DMS79 (cell line): ENCODE measurements around the gene PGAP3.

ENCODE experiments used
- DNase-seq: peaks from one replicate; lab custom pipeline; 2025; lab: John Stamatoyannopoulos, UW

Gene PGAP3

DNA sequence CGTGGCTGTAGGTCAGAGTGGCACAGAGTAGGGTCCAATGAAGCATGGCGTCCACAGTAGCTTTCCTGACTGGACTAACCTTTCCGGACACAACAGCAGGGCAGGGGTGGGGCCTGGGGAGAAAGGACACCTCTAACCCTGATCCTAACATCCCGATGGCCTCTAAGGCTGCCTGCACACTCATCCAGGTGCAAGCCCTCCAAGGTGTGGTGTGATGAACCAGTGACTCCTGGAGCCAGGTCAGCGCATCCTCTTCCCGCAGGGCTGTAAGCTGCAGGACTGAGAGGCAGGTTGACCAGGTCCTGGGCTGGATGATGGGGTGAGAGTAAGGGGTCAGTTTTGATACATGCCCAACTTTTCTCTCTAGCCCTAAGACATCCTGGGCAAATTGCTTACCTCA, 8.9 kb upstream of the PGAP3 start:
- no peak for DNase-seq

DNA sequence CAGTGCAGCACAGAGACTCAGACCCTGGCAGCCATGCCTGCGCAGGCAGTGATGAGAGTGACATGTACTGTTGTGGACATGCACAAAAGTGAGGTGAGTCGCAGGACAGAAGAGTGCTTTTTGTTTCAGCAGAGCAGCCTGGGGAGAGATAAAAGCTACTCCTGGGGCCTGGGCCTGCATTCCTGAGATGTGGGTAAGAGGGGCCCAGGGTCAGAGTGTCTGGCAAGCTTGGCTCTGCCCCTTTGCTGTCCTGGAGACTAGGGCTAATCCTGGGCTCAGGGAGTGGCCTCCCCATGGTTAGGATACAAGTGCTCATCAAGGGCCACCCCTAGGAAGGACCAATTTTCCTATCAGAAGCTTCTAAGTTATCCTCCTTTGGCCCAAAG, 7.2 kb upstream of the PGAP3 start:
- no peak for DNase-seq

DNA sequence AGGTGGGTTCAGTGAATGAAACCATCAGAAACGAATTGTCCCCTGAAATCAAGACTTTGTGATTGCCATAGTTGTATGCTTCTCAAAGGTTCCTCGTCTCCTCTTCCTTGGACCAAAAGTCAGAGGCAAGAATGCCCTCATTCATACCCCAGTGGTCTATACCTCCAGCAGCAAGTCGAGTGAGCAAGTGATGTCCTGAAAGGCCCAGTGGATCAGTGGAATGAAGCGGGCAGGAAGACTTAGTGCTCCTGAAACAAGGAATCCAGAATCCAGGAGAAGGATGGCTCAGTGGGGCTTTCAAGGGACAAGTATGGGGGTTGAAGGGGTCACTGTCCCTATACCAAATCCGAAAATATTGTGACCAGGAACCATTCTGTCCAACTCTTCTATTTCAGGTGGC, 6.7 kb upstream of the PGAP3 start:
- DNase-seq, result no peak

DNA sequence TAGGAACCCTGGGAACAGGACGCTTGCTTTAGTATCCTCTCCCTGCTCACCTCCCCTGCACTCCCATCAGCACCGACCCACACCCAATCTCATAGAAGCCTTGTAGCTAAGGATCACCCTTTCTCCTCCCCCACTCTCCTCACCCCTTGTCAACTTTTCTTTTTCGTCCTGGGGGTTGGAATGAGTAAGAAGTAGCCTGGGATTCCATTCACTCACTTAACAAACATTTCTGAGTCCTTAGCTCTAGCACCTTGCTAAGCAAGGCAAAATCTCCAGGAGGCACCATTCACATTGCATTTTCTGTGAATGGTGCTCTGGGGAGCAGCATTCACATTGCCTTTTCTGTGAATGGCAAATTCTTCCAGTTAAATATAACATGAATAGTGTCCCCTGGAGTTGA, 1.1 kb upstream of the PGAP3 start:
- no peak for DNase-seq

DNA sequence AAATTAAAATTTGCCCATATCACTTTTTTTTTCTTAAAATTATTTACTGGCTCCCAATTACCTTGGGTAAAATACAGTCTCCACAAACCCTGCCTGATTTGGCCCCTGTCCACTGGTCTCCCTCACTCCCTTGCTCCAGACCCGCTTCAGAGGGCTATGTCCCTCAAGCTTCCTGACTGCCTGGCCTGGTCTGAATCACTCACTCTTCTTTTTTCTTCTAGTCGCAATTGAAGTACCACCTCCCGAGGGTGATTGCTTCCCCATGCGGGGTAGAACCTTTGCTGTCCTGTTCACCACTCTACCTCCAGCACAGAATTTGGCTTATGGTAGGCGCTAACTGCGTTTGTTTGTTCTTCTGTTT, 598 bp upstream of the PGAP3 start:
- DNase-seq, result no peak

DNA sequence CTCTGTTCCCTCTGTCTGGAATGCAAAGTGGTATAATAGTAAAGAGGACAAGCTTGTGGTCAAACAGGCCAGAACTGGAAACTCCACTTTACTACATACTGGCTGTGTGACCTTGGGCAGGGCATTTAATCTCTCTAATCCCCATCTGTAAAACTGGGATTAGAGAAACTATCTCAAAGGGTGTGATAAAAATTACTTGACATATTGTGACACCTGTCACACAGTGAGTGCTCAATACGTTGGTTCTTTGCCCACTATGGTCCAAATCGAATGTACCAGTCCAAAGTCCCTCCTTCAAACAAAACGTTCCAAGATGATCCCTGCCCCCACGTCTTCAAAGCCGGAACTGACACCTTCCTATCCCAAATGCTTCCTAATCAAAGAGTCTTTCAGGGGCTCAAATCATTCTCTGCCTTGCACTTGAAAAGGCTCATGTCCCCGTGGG, 734 bp downstream of the PGAP3 start:
- no peak for DNase-seq

- DNase-seq, result no peak
Observed at GRCh38 chr17:39684369-39685192, 3.3 kb downstream of the PGAP3 start.

DNA sequence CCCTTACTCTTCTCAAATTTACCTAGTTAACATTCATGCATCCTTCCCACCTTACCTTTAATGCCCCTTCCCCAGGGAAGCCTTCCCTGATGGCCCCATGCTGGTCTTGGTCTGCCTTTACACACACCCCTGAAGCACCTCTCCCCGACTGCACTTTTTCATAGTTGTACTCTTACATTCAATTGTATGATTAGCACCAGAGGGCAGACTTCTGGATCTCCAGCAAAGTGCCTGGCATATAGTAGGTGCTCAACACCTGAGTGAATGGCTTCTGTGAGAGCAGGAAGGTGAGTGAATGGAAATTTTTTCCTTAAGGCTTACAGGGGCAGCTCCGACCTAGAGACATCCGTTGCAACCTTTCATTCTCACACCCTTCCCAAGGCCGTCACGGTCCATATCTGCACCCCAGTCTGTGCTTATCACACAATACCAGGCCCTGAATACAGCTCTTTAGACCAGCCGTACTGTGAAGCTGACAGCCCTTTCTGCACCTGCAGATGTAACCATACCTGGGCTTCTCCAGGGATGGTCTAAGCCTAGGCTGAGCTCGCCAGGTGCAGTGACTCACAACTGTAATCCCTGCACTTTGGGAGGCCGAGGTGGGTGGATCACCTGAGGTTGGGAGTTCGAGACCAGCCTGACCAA, 4.4 kb downstream of the PGAP3 start:
- no peak for DNase-seq

GRCh38 chr17:39679521-39680192, 8.2 kb downstream of the PGAP3 start:
- no peak for DNase-seq

DNA sequence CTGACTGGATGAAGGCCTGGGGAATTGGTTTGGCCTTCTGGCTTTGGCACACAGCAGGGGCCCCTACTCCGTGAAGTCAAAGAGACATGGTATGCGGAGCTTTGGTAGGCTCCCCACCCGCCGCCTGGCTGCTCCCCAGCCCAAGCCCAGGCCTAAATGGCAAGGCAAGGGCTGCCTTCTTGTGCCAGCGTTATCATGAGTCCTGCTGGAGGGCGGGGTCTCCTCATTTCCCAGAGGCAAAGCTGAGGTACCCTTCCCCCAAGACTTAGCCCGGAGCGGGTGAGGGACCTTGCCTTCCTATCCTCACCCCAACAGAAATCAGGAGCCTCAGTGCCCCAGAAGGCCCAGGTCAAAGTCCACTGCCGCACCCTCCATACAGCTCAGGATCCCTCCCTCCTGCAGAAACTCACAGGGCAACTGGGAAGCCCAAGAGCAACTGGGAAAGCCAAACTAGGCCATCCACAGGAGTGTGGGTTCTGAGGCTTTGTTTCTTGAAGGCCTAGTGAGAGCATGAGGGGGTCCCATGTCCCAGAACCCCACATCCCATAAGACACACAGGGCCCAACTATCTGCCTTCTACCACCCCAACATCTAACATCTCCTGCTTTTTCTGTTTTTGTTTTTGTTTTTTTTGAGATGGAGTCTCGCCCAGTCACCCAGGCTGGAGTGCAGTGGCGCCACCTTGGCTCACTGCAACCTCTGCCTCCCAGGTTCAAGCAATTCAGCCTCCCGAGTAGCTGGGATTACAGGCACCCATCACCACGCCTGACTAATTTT, 9.3 kb downstream of the PGAP3 start:
- no peak for DNase-seq

- DNase-seq, result peak; percentile 18
Observed at GRCh38 chr17:39677542-39678339, 10.1 kb downstream of the PGAP3 start.

- DNase-seq, result no peak
Observed at GRCh38 chr17:39677072-39677471, 10.8 kb downstream of the PGAP3 start.

GRCh38 chr17:39676198-39676819, 11.5 kb downstream of the PGAP3 start:
- peak; percentile 34 for DNase-seq

DNA sequence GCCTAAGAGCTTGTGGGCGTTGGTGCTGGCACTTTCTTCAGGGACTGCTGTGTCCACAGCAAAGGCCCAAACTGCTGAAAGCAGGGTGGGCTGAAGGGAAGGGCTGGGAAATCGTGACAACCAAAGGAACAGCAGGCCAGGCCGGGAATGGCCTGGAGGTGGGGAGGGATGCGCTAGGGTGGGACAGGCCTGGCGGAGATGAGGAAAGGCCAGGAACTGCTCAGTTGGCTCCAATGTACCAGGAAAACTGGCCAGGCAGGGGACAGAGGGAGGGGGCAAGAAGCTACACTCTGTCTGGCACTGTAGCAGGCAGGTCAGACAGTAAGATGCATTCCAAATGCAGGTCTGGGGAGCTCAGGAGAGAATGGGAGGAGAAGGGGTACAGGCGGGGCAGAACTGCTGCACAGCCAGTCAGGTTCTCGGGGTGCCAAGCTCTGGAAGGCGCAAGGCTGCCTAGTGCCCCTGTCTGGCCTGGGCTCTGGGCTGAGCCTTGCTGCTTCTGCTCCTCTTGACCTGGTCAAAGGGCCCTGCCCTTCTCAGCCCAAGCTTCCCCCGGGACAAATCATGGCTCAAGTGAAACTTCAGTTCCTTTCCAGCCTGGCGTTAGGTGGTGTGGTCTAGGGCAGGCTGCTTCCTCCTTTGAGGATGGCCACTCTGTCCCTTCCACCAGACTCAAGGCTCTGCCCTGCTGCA, 12.3 kb downstream of the PGAP3 start:
- no peak for DNase-seq

- DNase-seq, result no peak
Observed at GRCh38 chr17:39674702-39675389, 13.0 kb downstream of the PGAP3 start.

DNA sequence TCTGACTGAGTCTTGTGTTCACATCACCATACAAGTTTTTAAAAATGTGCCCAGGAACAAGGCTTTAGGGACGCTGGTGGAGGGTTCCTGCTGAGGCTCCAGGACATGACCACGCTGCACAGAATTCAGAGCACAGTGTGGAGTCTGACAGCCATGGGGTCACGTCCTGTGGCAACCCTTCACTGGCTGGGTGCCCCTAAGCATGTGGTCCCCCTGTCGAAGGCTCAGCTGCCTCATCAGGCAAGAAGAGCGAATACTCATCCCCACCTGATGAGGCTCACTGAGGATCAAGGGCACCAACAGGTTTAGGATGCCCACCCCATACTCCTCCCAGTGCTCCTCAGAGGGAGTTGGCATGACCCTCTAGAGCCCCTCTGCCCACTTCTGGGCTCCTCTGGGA, 13.7 kb downstream of the PGAP3 start:
- DNase-seq, result no peak

DNA sequence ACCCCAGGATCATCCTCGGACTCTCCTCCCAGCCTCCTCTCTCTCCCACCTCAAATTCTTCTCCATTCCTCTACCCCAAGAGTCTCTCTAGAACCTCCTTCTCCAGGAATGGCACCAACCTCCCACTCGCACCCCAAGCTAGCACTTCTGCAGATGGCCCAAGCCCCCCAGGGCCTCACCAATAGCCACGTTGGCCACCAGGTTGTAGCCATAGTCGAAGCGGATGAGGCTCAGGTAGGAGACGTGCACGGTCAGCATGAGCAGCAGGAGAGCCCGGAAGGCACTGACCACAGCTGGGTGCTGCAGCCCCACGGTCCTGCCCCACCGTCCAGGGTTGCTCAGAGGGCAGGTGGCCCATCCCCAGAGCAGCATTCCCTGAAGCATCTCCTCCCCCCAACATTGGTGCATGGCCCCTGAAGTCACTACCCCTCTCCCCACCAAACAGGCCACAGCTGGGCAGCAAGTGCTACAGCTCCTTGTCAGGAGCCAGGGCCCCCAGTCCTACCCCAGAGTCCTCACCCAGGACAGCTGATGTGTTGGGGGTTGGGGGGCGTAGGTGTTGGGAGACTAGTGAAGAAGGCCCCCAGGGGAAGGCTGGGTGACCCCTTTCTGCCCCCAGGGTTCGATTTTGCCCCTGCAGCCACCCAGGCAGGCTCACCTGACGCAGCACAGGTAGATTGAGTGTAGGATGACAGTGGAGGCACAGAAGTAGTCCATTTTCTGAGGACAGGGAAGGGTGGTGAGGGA, 14.3 kb downstream of the PGAP3 start:
- no peak for DNase-seq

- DNase-seq, result no peak
Observed at GRCh38 chr17:39672522-39673334, 15.1 kb downstream of the PGAP3 start.
